ENCODE results near the gene FARP1. TPM values are rescaled to one million over a fixed set of nuclear protein-coding genes. Genes with fewer than 3 reads are reported as not detected.

The FARP1 gene
- total and polyA plus RNA-seq, 10 of the 15 experiments (the other 5 are each of a cell fraction or from before 2014, with no cell fraction given), result 0.17 to 6.9 (median 0.68) TPM

DNA sequence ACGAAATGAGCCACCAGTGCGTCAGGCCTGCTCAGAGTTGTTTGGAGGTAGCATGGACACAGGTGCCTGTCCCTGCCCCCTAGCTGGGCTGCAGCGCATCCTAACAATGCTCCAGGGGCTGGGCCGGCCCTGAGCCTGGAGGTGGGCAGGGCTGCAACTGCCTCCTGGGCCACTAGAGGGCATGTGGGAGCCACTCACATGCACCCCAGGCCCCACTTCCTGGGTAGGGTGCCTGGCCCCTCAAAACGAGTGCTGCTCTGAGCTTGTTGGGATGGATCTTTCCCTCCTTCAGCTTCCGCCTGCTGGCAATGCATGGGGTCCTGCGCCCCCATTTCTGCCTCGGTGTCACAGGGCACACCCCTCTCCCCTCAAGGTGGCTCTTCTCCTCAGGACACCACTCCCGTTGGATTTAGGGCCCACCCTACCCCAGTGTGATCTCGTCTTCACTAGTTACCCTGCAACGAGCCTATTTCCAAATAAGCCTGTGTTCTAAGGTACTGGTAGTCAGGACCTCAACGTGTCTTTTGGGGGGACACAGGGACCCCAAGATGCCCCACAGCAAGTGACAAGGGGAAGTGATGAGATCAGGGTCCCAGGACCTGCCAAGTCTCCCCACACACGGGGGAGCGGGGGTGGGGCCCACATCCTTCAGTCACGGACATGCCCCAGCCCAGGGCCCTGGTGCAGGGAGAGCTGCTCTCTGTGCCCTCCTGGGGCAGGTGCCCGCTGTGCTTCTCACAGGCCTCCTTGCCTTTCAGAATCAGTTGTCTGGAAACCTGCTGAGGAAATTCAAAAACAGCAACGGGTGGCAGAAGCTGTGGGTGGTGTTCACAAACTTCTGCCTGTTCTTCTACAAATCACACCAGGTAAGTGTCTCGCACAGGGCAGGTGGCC lies 302.7 kb downstream of the FARP1 start (continued):
- TF ChIP-seq, protein P1, sequence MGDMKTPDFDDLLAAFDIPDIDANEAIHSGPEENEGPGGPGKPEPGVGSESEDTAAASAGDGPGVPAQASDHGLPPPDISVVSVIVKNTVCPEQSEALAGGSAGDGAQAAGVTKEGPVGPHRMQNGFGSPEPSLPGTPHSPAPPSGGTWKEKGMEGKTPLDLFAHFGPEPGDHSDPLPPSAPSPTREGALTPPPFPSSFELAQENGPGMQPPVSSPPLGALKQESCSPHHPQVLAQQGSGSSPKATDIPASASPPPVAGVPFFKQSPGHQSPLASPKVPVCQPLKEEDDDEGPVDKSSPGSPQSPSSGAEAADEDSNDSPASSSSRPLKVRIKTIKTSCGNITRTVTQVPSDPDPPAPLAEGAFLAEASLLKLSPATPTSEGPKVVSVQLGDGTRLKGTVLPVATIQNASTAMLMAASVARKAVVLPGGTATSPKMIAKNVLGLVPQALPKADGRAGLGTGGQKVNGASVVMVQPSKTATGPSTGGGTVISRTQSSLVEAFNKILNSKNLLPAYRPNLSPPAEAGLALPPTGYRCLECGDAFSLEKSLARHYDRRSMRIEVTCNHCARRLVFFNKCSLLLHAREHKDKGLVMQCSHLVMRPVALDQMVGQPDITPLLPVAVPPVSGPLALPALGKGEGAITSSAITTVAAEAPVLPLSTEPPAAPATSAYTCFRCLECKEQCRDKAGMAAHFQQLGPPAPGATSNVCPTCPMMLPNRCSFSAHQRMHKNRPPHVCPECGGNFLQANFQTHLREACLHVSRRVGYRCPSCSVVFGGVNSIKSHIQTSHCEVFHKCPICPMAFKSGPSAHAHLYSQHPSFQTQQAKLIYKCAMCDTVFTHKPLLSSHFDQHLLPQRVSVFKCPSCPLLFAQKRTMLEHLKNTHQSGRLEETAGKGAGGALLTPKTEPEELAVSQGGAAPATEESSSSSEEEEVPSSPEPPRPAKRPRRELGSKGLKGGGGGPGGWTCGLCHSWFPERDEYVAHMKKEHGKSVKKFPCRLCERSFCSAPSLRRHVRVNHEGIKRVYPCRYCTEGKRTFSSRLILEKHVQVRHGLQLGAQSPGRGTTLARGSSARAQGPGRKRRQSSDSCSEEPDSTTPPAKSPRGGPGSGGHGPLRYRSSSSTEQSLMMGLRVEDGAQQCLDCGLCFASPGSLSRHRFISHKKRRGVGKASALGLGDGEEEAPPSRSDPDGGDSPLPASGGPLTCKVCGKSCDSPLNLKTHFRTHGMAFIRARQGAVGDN (IDR thresholded peaks at IDR 0.05), result no peak
- TF ChIP-seq IRF4 (IDR thresholded peaks at IDR 0.05; ENCODE audit: low read depth, low read length), result no peak
- peak; percentile 33 to 49; a peak in 2 of 4 replicates for TF ChIP-seq BHLHE40 (IDR thresholded peaks at IDR 0.05; ENCODE audit: borderline replicate concordance in 1 of 2, low read depth in 2 of 2, low read length in 1 of 2)
- TF ChIP-seq, protein P2, sequence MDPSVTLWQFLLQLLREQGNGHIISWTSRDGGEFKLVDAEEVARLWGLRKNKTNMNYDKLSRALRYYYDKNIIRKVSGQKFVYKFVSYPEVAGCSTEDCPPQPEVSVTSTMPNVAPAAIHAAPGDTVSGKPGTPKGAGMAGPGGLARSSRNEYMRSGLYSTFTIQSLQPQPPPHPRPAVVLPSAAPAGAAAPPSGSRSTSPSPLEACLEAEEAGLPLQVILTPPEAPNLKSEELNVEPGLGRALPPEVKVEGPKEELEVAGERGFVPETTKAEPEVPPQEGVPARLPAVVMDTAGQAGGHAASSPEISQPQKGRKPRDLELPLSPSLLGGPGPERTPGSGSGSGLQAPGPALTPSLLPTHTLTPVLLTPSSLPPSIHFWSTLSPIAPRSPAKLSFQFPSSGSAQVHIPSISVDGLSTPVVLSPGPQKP (IDR thresholded peaks at IDR 0.05; ENCODE audit: low read depth, low read length), result no peak
- no peak for TF ChIP-seq ATF7 (IDR thresholded peaks at IDR 0.05; ENCODE audit: low read depth)
- TF ChIP-seq NFYB (IDR thresholded peaks at IDR 0.05; ENCODE audit: insufficient read depth, low read depth, low read length), result no peak
- TF ChIP-seq POU2F2 (IDR thresholded peaks at IDR 0.05; ENCODE audit: borderline replicate concordance, low read depth, low read length), result peak; percentile 69; the same call in 1 of the 3 replicates
- 0 out of 2 replicates have a peak, but pooled peaks have one; percentile 17 for TF ChIP-seq GATAD2B (conservative IDR thresholded peaks at IDR 0.05; ENCODE audit: low read depth)
- TF ChIP-seq MTA3 (IDR thresholded peaks at IDR 0.05; ENCODE audit: borderline replicate concordance, low read length), result peak; percentile 51; the same call in 1 of the 2 replicates
- TF ChIP-seq BACH1 (IDR thresholded peaks at IDR 0.05; ENCODE audit: borderline replicate concordance), result 0 out of 2 replicates have a peak, but pooled peaks have one; percentile 25
- TF ChIP-seq E4F1 (IDR thresholded peaks at IDR 0.05; ENCODE audit: borderline replicate concordance, partially characterized antibody), result no peak
- peak; percentile 93 for TF ChIP-seq RAD21 (IDR thresholded peaks at IDR 0.05; ENCODE audit: insufficient read depth, low read depth, low read length)
- TF ChIP-seq, protein P3, sequence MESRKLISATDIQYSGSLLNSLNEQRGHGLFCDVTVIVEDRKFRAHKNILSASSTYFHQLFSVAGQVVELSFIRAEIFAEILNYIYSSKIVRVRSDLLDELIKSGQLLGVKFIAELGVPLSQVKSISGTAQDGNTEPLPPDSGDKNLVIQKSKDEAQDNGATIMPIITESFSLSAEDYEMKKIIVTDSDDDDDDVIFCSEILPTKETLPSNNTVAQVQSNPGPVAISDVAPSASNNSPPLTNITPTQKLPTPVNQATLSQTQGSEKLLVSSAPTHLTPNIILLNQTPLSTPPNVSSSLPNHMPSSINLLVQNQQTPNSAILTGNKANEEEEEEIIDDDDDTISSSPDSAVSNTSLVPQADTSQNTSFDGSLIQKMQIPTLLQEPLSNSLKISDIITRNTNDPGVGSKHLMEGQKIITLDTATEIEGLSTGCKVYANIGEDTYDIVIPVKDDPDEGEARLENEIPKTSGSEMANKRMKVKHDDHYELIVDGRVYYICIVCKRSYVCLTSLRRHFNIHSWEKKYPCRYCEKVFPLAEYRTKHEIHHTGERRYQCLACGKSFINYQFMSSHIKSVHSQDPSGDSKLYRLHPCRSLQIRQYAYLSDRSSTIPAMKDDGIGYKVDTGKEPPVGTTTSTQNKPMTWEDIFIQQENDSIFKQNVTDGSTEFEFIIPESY (IDR thresholded peaks at IDR 0.05), result no peak
- no peak for TF ChIP-seq MXI1 (IDR thresholded peaks at IDR 0.05; ENCODE audit: low read depth, low read length)
- no peak for TF ChIP-seq ZNF384 (IDR thresholded peaks at IDR 0.05; ENCODE audit: borderline replicate concordance, low read depth, low read length)
- no peak for TF ChIP-seq KDM1A (IDR thresholded peaks at IDR 0.05; ENCODE audit: borderline replicate concordance)
